ENCODE measurements around the gene TSPAN16. TPM values are rescaled to one million over a fixed set of nuclear protein-coding genes. Genes with fewer than 3 reads are reported as not detected.

TSPAN16 gene
- total and polyA plus RNA-seq, 2 experiments from 2014 or later, result not detected

DNA sequence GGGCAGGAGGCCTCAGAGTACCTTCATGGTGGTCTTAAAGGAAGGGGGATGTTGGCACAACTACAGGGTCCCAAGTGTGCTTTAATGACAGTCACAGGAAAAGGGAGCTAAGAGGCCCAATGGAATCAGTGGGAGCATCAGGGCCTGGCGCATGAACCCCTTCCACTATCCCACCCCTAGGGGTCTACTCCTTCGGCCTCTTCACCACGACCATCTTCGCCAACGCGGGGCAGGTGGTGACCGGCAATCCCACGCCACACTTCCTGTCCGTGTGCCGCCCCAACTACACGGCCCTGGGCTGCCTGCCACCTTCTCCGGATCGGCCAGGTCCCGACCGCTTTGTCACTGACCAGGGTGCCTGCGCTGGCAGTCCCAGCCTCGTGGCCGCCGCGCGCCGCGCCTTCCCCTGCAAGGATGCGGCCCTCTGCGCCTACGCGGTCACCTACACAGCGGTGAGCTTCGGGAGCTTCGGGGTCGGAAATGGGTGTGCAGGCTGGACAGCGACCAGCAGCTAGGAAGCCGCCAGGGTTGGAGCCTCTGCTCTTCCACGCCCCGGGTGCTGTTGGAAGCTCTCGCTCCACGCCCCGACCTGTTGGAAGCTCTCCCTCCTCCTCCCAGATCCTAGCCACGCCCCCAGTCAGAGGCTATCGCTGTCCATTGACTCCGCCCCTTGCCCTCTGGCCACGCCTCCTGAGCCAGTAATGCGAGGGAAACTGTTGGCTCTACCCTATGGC is 65.2 kb downstream of the TSPAN16 start (continued):
- TF ChIP-seq, protein P1, sequence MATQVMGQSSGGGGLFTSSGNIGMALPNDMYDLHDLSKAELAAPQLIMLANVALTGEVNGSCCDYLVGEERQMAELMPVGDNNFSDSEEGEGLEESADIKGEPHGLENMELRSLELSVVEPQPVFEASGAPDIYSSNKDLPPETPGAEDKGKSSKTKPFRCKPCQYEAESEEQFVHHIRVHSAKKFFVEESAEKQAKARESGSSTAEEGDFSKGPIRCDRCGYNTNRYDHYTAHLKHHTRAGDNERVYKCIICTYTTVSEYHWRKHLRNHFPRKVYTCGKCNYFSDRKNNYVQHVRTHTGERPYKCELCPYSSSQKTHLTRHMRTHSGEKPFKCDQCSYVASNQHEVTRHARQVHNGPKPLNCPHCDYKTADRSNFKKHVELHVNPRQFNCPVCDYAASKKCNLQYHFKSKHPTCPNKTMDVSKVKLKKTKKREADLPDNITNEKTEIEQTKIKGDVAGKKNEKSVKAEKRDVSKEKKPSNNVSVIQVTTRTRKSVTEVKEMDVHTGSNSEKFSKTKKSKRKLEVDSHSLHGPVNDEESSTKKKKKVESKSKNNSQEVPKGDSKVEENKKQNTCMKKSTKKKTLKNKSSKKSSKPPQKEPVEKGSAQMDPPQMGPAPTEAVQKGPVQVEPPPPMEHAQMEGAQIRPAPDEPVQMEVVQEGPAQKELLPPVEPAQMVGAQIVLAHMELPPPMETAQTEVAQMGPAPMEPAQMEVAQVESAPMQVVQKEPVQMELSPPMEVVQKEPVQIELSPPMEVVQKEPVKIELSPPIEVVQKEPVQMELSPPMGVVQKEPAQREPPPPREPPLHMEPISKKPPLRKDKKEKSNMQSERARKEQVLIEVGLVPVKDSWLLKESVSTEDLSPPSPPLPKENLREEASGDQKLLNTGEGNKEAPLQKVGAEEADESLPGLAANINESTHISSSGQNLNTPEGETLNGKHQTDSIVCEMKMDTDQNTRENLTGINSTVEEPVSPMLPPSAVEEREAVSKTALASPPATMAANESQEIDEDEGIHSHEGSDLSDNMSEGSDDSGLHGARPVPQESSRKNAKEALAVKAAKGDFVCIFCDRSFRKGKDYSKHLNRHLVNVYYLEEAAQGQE (IDR thresholded peaks at IDR 0.05; ENCODE audit: unreplicated experiment), result peak; percentile 44
- TF ChIP-seq JUNB (IDR thresholded peaks at IDR 0.05; ENCODE audit: unreplicated experiment), result no peak

DNA sequence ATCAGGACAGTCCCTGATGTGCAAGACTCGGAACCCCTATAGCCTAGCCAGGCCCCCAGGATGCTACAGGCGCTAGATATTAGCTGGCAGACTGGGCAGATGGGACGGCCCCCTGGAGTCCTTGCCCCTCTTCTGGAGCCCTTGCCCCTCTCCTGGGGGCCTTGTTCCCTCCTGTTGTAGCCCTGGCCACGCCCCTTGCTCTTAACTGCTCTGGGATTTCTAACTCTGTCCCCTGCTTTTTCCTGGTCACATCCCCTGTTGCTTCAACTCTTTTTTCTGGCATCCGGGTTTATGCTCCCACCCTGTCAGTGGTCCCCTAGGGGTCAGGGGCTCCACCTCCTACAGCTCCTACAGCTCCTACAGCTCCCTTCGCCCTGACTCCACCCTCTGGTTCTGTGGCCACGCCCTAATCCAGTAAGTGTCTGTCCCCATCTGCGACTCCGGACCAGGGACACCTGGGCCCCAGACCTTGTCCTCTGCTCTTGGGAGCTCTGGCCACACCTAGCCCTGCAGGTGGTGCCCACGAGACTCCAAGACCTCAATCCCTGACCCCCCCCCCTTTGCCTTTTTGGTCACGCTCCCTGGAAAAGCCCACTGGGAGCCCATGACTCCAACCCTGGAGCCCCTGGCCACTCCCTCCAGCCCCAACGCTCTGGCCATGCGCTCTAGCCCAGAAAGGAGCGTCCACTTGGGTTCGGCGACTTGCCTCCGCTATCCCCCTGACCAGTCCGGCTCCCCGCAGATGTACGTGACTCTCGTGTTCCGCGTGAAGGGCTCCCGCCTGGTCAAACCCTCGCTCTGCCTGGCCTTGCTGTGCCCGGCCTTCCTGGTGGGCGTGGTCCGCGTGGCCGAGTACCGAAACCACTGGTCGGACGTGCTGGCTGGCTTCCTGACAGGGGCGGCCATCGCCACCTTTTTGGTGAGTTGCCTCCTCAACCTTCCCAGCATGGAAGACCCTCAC is 66.1 kb downstream of the TSPAN16 start:
- Histone ChIP-seq H2AFZ (peak overlapping the region; percentile 98), H3K4me2 (peak overlapping the region; percentile 86), H4K20me1 (replicated peaks; ENCODE audit: insufficient read depth) (no peaks in the 10 kb centered on the region), H3K4me1 (ENCODE audit: insufficient read depth) (peaks cover 6% of the 10 kb centered on the region; the same call in 1 of the 2 replicates), H3K36me3 (ENCODE audit: insufficient read depth) (no peaks in the 10 kb centered on the region), H3K27ac (ENCODE audit: low read depth) (no peak overlapping the region), H3K79me2 (replicated peaks; ENCODE audit: insufficient read depth) (no peaks in the 10 kb centered on the region), H3F3A (replicated peaks; ENCODE audit: low read depth) (no peaks in the 10 kb centered on the region), H3K4me3 (peak overlapping the region; percentile 75), H3K9me2 (ENCODE audit: insufficient read depth) (no peaks in the 10 kb centered on the region), H3K27me3 (ENCODE audit: insufficient read depth) (no peaks in the 10 kb centered on the region)
- peak; percentile 89 for DNase-seq (ENCODE audit: low spot score)
- Mint-ChIP-seq H3K4me3 (peak overlapping the region; percentile 78), H3K27me3 (ENCODE audit: insufficient read depth, low read depth, poor library complexity) (peaks cover 25% of the 10 kb centered on the region), H3K27ac (peak overlapping the region; percentile 83), H3K4me1 (peaks cover 12% of the 10 kb centered on the region), H3K9me3 (no peaks in the 10 kb centered on the region), H3K36me3 (ENCODE audit: low read depth) (no peaks in the 10 kb centered on the region)
- peak; percentile 74 for ATAC-seq
- no peak for TF ChIP-seq EZH2 (IDR thresholded peaks at IDR 0.05; ENCODE audit: low read depth, unreplicated experiment)
- TF ChIP-seq ZNF331 (CRISPR knock-in tag; IDR thresholded peaks at IDR 0.05; ENCODE audit: low read depth), result no peak
- no peak for TF ChIP-seq JUNB (IDR thresholded peaks at IDR 0.05; ENCODE audit: unreplicated experiment)
- TF ChIP-seq CREB1 (CRISPR knock-in tag; IDR thresholded peaks at IDR 0.05; ENCODE audit: low read depth), result no peak
- TF ChIP-seq, protein P2, sequence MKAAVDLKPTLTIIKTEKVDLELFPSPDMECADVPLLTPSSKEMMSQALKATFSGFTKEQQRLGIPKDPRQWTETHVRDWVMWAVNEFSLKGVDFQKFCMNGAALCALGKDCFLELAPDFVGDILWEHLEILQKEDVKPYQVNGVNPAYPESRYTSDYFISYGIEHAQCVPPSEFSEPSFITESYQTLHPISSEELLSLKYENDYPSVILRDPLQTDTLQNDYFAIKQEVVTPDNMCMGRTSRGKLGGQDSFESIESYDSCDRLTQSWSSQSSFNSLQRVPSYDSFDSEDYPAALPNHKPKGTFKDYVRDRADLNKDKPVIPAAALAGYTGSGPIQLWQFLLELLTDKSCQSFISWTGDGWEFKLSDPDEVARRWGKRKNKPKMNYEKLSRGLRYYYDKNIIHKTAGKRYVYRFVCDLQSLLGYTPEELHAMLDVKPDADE (IDR thresholded peaks at IDR 0.05), result peak; percentile 20; the same call in 1 of the 2 replicates
